ENCODE results near the gene ADNP2. TPM values are rescaled to one million over a fixed set of nuclear protein-coding genes. Genes with fewer than 3 reads are reported as not detected.

Gene ADNP2
- total and polyA plus RNA-seq, 2 donors from 2014 or later: 6.0 to 21.1 TPM

GRCh38 chr18:80076379-80076778, 32.7 kb upstream of the ADNP2 start:
- DNase-seq (no peak), FAIRE-seq (no peak)
- Histone ChIP-seq H3K4me3 (ENCODE audit: low read length in 3 of 3) (no peak overlapping the region), H3K9me3 (ENCODE audit: control insufficient read depth in 2 of 3, insufficient read depth in 1 of 3, low read length in 3 of 3) (no peaks in the 10 kb centered on the region), H3K27ac (ENCODE audit: low read depth in 2 of 2, low read length in 2 of 2) (no peak overlapping the region), H3K27me3 (ENCODE audit: control insufficient read depth, insufficient read depth, low read length) (no peaks in the 10 kb centered on the region), H3K9ac (ENCODE audit: low read length in 3 of 3) (no peak overlapping the region), H3K4me1 (ENCODE audit: control insufficient read depth in 2 of 3, insufficient read depth in 2 of 3, low read depth in 1 of 3, low read length in 3 of 3) (no peaks in the 10 kb centered on the region), H3K36me3 (ENCODE audit: control insufficient read depth in 2 of 3, insufficient read depth in 3 of 3, low read length in 3 of 3) (no peaks in the 10 kb centered on the region)
- intact Hi-C loops (cut with DNase I): no loop called here
- TF ChIP-seq CTCF (IDR thresholded peaks at IDR 0.05; ENCODE audit: borderline replicate concordance, extremely low read depth, insufficient read depth): no peak

DNA sequence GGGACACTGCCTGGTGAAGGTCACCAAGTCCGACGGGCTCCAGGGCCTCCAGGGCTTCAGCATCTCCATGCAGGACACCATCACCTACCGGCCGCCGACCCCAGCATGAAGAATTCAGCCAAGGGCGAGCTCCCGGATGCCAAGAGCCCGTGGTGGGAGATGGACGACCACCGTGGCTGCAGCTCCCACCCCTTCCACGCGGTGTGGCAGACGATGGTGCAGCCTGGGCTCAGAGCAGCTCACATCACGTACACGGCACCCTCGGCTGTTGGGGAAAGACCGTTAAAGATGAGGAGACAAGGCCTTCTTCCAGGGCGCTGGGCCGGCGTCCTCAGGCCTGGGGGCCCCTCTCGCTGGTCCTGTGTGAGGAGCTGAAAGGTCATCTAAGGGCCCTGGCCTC, 31.2 kb upstream of the ADNP2 start:
- Histone ChIP-seq H3K36me3 (ENCODE audit: control insufficient read depth in 2 of 3, insufficient read depth in 3 of 3, low read length in 3 of 3) (no peaks in the 10 kb centered on the region), H3K9ac (ENCODE audit: low read length in 3 of 3) (no peak overlapping the region), H3K27ac (ENCODE audit: low read depth in 2 of 2, low read length in 2 of 2) (no peak overlapping the region), H3K4me3 (ENCODE audit: low read length in 3 of 3) (no peak overlapping the region), H3K27me3 (ENCODE audit: control insufficient read depth, insufficient read depth, low read length) (no peaks in the 10 kb centered on the region), H3K9me3 (ENCODE audit: control insufficient read depth in 2 of 3, insufficient read depth in 1 of 3, low read length in 3 of 3) (no peaks in the 10 kb centered on the region), H3K4me1 (ENCODE audit: control insufficient read depth in 2 of 3, insufficient read depth in 2 of 3, low read depth in 1 of 3, low read length in 3 of 3) (no peaks in the 10 kb centered on the region)
- DNase-seq (no peak), FAIRE-seq (no peak)
- intact Hi-C loops (cut with DNase I): no loop called here
- no peak for TF ChIP-seq CTCF (IDR thresholded peaks at IDR 0.05; ENCODE audit: borderline replicate concordance, extremely low read depth, insufficient read depth)

DNA sequence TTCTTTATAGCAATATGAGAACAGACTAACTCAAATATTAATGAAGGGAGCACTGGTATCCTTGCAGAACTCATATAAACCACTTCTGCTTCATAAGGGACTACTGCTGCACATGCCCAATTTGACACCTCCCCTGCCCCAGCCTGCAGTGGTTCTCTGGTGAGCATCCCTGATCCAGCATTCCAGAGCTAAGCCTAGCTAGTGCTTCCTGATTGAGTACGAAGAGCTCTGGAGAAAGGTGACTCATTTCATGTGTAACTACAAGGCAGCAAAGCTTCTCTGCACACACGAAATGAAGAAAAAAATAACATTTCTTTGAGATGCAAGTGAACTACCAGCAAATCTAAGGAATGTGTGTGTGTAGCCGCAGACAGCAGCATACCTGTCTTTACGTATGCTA, 22.8 kb upstream of the ADNP2 start:
- no peak overlapping the region for H3K4me3 ChIP-seq (ENCODE audit: low read length in 3 of 3)
- DNase-seq: no peak
- no peaks in the 10 kb centered on the region for H3K36me3 ChIP-seq (ENCODE audit: control insufficient read depth in 2 of 3, insufficient read depth in 3 of 3, low read length in 3 of 3)
- no peak for FAIRE-seq
- peaks cover 0 to 21% (median 3%) of the 10 kb centered on the region in 3 donors for H3K9me3 ChIP-seq (ENCODE audit: control insufficient read depth in 2 of 3, insufficient read depth in 1 of 3, low read length in 3 of 3)
- intact Hi-C loops (cut with DNase I): no loop called here
- H3K27me3 ChIP-seq (ENCODE audit: control insufficient read depth, insufficient read depth, low read length): no peaks in the 10 kb centered on the region
- no peaks in the 10 kb centered on the region for H3K4me1 ChIP-seq (ENCODE audit: control insufficient read depth in 2 of 3, insufficient read depth in 2 of 3, low read depth in 1 of 3, low read length in 3 of 3)
- H3K27ac ChIP-seq (ENCODE audit: low read depth in 2 of 2, low read length in 2 of 2): no peak overlapping the region
- no peak overlapping the region for H3K9ac ChIP-seq (ENCODE audit: low read length in 3 of 3)
- TF ChIP-seq CTCF (IDR thresholded peaks at IDR 0.05; ENCODE audit: borderline replicate concordance, extremely low read depth, insufficient read depth): no peak

GRCh38 chr18:80088036-80088435, 21.0 kb upstream of the ADNP2 start:
- Histone ChIP-seq H3K4me3 (ENCODE audit: low read length in 3 of 3) (no peak overlapping the region), H3K36me3 (ENCODE audit: control insufficient read depth in 2 of 3, insufficient read depth in 3 of 3, low read length in 3 of 3) (no peaks in the 10 kb centered on the region), H3K4me1 (ENCODE audit: control insufficient read depth in 2 of 3, insufficient read depth in 2 of 3, low read depth in 1 of 3, low read length in 3 of 3) (no peaks in the 10 kb centered on the region), H3K27me3 (ENCODE audit: control insufficient read depth, insufficient read depth, low read length) (no peaks in the 10 kb centered on the region), H3K9me3 (ENCODE audit: control insufficient read depth in 2 of 3, insufficient read depth in 1 of 3, low read length in 3 of 3) (peaks cover 0 to 21% (median 3%) of the 10 kb centered on the region in 3 donors), H3K27ac (ENCODE audit: low read depth in 2 of 2, low read length in 2 of 2) (no peak overlapping the region), H3K9ac (ENCODE audit: low read length in 3 of 3) (no peak overlapping the region)
- no peak for TF ChIP-seq CTCF (IDR thresholded peaks at IDR 0.05; ENCODE audit: borderline replicate concordance, extremely low read depth, insufficient read depth)
- intact Hi-C loops (cut with DNase I): no loop called here
- no peak for FAIRE-seq
- DNase-seq: no peak
